ENCODE measurements around the gene RAB44.

GRCh38 chr6:36671687-36672375, 25.8 kb upstream of the RAB44 start:
- TF ChIP-seq CTCF (IDR thresholded peaks at IDR 0.05) = no peak
- no peak for TF ChIP-seq EZH2phosphoT487 (IDR thresholded peaks at IDR 0.05)
- no peak for TF ChIP-seq EZH2 (IDR thresholded peaks at IDR 0.05)
